HG03103 (cell line): Measurements from ENCODE around the gene KCND3.

Experiments
- ATAC-seq: cut with Tn5 transposase; IDR thresholded peaks from one replicate; pipeline ENCODE4 v1.9.1; 2021; ENCODE audit warnings: low read depth; ENCODE audit not compliant: unreplicated experiment

KCND3 gene

GRCh38 chr1:111884772-111885443 lies 104.6 kb downstream of the KCND3 start:
- ATAC-seq = no peak

GRCh38 chr1:111882986-111883560 lies 106.4 kb downstream of the KCND3 start:
- ATAC-seq = no peak

GRCh38 chr1:111882559-111882958 lies 106.9 kb downstream of the KCND3 start:
- ATAC-seq = no peak

- ATAC-seq = no peak
These were observed 108.3 kb downstream of the KCND3 start for GRCh38 chr1:111880881-111881837.

- no peak for ATAC-seq
These were observed 110.4 kb downstream of the KCND3 start for GRCh38 chr1:111879081-111879480.

GRCh38 chr1:111878649-111879048 lies 110.8 kb downstream of the KCND3 start:
- no peak for ATAC-seq

GRCh38 chr1:111878091-111878490 lies 111.4 kb downstream of the KCND3 start:
- no peak for ATAC-seq

GRCh38 chr1:111876631-111877030 lies 112.8 kb downstream of the KCND3 start:
- ATAC-seq = no peak

- no peak for ATAC-seq
These were observed 113.8 kb downstream of the KCND3 start for GRCh38 chr1:111875640-111876039.

GRCh38 chr1:111873460-111874030 lies 115.9 kb downstream of the KCND3 start:
- ATAC-seq = no peak

- ATAC-seq = no peak
These were observed 119.3 kb downstream of the KCND3 start for GRCh38 chr1:111870181-111870580.

- ATAC-seq = no peak
These were observed 121.5 kb downstream of the KCND3 start for GRCh38 chr1:111867868-111868440.

GRCh38 chr1:111864862-111865261 lies 124.6 kb downstream of the KCND3 start:
- no peak for ATAC-seq

GRCh38 chr1:111863401-111863800 lies 126.1 kb downstream of the KCND3 start:
- ATAC-seq = no peak

- ATAC-seq = no peak
These were observed 126.9 kb downstream of the KCND3 start for GRCh38 chr1:111862599-111862998.

- ATAC-seq = no peak
These were observed 127.9 kb downstream of the KCND3 start for GRCh38 chr1:111861523-111861922.

- ATAC-seq = no peak
These were observed 132.2 kb downstream of the KCND3 start for GRCh38 chr1:111857194-111857651.

- ATAC-seq = no peak
These were observed 132.9 kb downstream of the KCND3 start for GRCh38 chr1:111856411-111857185.

- no peak for ATAC-seq
These were observed 134.2 kb downstream of the KCND3 start for GRCh38 chr1:111855260-111855659.

GRCh38 chr1:111852261-111852721 lies 137.2 kb downstream of the KCND3 start:
- ATAC-seq = no peak
